GM19025 (cell line): ENCODE measurements around the gene SRGAP1.
"Not testable (repeated sequence)": the region's sequence is repeated elsewhere in the genome, so short reads cannot be mapped to it uniquely, and the experiment has no call there.

ENCODE experiments used
- ATAC-seq: cut with Tn5 transposase; IDR thresholded peaks from one replicate; pipeline ENCODE4 v1.9.1; 2021; ENCODE audit warnings: mild to moderate bottlenecking, low read depth, moderate library complexity; ENCODE audit not compliant: unreplicated experiment

SRGAP1 gene

GRCh38 chr12:64098709-64099354 is 254.3 kb downstream of the SRGAP1 start:
- ATAC-seq, result no peak

DNA sequence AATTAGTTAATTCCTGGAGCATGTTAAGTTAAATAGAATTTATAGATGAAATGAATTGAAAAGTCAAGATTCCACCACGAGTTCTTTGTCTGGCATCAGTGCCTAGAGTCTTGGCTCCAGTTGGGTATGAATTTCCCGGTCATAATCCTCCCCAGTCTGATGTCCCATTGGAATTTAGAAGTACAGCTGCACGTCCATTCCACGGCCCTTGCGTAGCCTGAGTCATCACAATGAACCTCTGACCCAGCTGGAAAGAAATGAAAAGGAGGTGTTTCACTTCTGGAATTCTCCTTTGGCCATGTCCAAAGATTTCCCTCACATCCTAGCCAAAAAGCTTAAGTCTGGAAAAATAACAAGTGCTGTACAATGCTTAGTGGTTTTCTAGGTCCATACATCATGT is 254.9 kb downstream of the SRGAP1 start:
- ATAC-seq, result no peak

DNA sequence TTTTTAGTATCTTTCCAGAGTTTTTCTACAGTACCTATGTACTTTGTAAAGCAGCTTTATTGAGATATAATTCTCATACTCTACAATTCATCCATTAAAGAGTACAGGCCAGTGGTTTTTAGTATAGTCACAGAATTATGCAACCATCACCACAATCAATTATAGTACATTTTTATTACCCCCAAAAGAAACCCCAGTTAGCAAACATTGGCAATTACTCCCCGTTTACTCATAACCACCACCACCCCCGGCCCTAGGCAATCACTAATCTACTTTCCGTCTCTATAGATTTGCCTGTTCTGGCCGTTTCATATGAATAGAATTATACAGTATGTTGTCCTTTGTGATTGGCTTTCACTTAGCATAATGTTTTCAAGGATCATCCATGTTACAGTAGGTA is 257.8 kb downstream of the SRGAP1 start:
- no peak for ATAC-seq

GRCh38 chr12:64103825-64104740 is 259.6 kb downstream of the SRGAP1 start:
- no peak for ATAC-seq

GRCh38 chr12:64105026-64105425 is 260.5 kb downstream of the SRGAP1 start:
- no peak for ATAC-seq

DNA sequence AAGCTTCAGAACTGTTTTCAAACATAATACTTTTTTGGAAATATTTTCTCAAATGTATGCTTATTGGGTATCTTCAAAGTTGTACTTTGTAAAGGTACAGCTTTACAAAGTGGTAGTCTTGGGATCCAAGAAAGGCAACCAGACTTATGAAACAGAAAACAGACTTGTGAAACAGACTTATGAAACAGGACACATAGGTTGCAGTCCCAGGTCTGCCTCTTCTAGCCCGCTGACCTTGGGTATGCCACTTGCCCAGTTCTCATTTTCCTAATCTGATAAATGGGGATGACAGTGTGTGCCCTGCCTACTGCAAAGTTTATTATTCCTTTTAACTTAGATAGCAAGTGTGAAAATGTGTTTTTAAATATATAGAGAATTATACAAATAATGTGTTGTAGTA is 263.3 kb downstream of the SRGAP1 start:
- no peak for ATAC-seq

GRCh38 chr12:64109706-64110105 is 265.2 kb downstream of the SRGAP1 start:
- no peak for ATAC-seq

- no peak for ATAC-seq
These were observed 266.4 kb downstream of the SRGAP1 start for GRCh38 chr12:64110864-64111263.

DNA sequence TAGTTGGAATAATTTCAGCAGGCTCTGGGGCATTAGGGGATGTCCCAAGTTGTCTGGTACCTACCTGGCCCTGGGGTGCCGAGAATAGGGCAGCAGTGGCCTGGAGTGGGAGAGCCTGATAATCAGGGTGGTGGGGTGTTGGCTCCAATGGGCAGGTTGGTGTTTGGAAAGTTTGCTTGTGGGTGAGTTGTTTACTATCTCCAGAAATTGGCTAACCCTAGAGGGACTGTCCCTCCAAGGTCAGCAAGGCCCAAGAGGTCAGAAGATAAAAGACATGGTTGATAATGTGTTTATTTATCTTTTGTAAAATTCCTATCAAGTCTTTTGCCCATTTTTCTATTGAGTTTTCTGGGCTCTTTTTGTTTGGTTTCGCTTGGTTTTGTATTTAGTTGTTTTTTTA is 272.5 kb downstream of the SRGAP1 start:
- ATAC-seq, result no peak

DNA sequence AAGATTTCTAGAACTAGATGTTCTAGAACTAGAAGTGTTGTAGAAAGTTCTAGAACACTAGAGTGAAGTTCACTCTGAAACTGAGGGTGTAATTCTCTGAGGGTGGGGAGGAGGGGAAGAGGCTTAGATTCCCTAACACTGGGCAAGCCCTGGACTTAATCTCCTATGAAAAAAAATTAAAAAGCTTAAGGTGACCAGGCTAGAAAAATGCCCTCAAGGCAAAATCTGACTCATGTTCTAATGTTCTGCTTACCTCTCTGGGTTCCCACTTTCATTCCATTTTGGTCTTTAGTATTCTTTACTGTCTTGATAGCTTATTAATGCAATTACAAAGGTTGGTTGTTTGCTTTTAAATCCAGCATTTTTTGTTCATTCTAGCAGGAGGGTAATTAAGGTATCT is 276.1 kb downstream of the SRGAP1 start:
- no peak for ATAC-seq

- not testable (repeated sequence) for ATAC-seq
These were observed 276.6 kb downstream of the SRGAP1 start for GRCh38 chr12:64121086-64121485.

DNA sequence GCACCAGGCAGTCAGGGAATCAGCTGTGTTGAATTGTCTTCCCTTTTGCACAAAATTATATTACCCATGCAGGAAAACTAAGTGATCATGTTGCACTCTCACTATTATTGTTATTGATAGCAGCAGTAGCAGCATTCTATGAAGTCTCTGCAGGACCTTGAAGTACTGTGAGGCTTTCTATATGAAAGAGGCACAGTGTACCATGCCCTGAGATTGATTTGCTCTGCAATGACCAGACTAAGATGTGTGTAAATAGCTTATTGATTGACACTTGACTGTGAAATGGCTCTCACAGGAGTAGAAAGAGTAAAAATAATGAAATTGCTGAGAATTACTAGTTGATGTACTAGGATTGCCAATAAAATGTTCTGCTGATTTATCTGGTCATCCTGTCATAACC is 277.7 kb downstream of the SRGAP1 start:
- no peak for ATAC-seq

- ATAC-seq, result no peak
These were observed 278.5 kb downstream of the SRGAP1 start for GRCh38 chr12:64122995-64123394.

- no peak for ATAC-seq
These were observed 278.9 kb downstream of the SRGAP1 start for GRCh38 chr12:64123448-64123847.

- no peak for ATAC-seq
These were observed 280.2 kb downstream of the SRGAP1 start for GRCh38 chr12:64124511-64125197.

DNA sequence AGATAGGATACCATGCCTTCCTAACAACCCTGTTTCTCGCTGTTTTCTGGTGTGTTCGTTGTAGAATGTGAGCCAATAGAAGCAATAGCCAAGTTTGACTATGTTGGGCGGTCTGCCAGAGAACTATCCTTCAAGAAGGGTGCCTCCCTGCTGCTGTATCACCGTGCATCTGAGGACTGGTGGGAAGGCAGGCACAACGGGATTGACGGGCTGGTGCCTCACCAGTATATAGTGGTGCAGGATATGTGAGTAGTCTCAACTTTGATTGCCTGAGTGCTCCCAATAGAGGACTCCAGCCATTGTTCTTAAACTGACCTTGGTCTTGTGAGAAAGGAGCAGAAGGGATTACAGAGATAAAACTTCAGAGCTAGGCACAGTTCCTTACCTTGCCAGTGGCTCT is 281.4 kb downstream of the SRGAP1 start:
- no peak for ATAC-seq

DNA sequence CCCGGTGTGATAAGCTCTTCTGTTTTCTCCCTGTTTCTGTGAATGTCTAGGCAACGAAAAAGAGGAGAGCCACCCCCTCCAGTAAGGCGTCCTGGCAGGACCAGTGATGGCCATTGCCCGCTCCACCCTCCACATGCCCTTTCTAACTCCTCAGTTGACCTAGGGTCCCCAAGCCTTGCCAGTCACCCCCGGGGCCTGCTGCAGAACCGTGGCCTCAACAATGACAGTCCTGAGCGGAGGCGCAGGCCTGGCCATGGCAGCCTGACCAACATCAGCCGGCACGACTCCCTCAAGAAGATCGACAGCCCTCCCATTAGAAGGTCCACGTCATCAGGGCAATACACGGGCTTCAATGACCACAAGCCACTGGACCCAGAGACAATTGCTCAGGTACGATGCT is 283.3 kb downstream of the SRGAP1 start:
- ATAC-seq, result no peak

DNA sequence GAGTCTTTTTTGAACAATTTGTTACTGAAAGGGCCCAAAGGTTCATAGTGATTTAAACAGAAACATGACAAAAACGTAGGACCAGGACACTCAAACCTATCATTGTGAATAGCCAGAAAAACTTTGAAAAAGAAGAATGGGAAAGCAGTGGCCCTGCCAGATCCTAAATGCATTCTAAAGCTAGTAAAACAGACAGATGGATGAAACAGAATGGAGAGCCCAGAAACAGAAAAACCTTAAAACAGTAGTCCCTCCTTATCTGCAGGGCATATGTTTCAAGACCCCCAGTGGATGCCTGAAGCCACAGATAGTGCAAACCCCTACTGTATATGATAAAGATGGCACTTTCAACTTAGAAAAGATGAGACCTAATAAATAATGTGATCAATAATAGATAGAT is 283.9 kb downstream of the SRGAP1 start:
- no peak for ATAC-seq

- ATAC-seq, result not testable (repeated sequence)
These were observed 286.0 kb downstream of the SRGAP1 start for GRCh38 chr12:64130476-64130875.

DNA sequence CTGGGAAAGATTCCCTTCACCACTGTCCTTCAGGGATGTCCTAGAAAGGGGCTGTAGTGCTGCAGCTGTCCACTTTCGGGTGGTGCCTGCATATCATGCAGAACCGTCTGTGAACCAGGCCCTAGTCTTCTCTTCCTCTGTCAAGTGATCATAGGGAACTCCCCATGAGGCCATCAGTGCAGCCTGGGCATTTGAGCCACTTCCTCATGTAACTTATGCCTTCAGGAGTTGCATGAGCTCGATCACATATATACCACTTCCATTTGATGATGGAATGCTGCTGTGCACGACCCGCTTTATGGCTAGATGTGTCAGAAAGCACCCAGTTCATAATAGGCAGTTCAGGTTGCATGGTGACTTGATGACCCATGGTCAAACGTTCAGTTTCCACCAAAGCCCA is 287.0 kb downstream of the SRGAP1 start:
- not testable (repeated sequence) for ATAC-seq

DNA sequence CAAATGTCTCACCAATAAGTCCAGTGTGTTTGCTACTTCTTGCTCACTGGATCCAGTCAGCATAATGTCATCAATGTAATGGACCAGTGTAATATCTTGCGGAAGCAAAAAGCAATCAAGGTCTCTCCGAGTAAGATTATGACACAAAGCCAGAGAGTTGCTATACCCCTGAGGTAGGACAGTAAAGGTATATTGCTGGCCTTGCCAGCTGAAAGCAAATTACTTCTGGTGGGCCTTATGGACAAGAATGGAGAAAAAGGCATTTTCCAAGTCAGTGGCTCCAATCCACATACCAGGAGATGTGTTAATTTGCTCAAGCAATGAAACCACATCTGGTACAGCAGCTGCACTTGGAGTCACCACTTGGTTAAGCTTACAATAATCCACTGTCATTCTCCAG is 288.2 kb downstream of the SRGAP1 start:
- not testable (repeated sequence) for ATAC-seq
